HG03175 (cell line): Measurements from ENCODE around the gene EYS.
A peak's percentile ranks its signal among the peaks of the same experiment; 100 is the strongest.

ENCODE experiments used
- ATAC-seq: cut with Tn5 transposase; IDR thresholded peaks from one replicate; pipeline ENCODE4 v1.9.1; 2021; ENCODE audit warnings: mild to moderate bottlenecking, moderate library complexity; ENCODE audit not compliant: unreplicated experiment

EYS gene

GRCh38 chr6:63724721-63725120 is 1982.3 kb downstream of the EYS start:
- ATAC-seq: no peak

- no peak for ATAC-seq
Observed at GRCh38 chr6:63721181-63721580, 1985.8 kb downstream of the EYS start.

GRCh38 chr6:63716169-63716568 is 1990.9 kb downstream of the EYS start:
- ATAC-seq: no peak

- ATAC-seq: peak; percentile 65
Observed at GRCh38 chr6:63714091-63714490, 1992.9 kb downstream of the EYS start.

- ATAC-seq: no peak
Observed at GRCh38 chr6:63713332-63713731, 1993.7 kb downstream of the EYS start.

- no peak for ATAC-seq
Observed at GRCh38 chr6:63709148-63709547, 1997.9 kb downstream of the EYS start.

GRCh38 chr6:63708631-63709030 is 1998.4 kb downstream of the EYS start:
- ATAC-seq: no peak

GRCh38 chr6:63706630-63707029 is 2000.4 kb downstream of the EYS start:
- no peak for ATAC-seq

- ATAC-seq: no peak
Observed at GRCh38 chr6:63705707-63706106, 2001.3 kb downstream of the EYS start.

GRCh38 chr6:63690221-63690620 is 2016.8 kb downstream of the EYS start:
- no peak for ATAC-seq

GRCh38 chr6:63689421-63689820 is 2017.6 kb downstream of the EYS start:
- no peak for ATAC-seq

GRCh38 chr6:63685446-63686379 is 2021.3 kb downstream of the EYS start:
- peak; percentile 90 for ATAC-seq

- no peak for ATAC-seq
Observed at GRCh38 chr6:63683071-63683603, 2023.9 kb downstream of the EYS start.

- no peak for ATAC-seq
Observed at GRCh38 chr6:63677282-63677681, 2029.7 kb downstream of the EYS start.

- ATAC-seq: no peak
Observed at GRCh38 chr6:63676412-63677114, 2030.5 kb downstream of the EYS start.

GRCh38 chr6:63675138-63675537 is 2031.9 kb downstream of the EYS start:
- no peak for ATAC-seq

GRCh38 chr6:63674635-63675034 is 2032.4 kb downstream of the EYS start:
- no peak for ATAC-seq

GRCh38 chr6:63673692-63674091 is 2033.3 kb downstream of the EYS start:
- ATAC-seq: no peak

GRCh38 chr6:63672582-63673129 is 2034.4 kb downstream of the EYS start:
- ATAC-seq: no peak

- ATAC-seq: no peak
Observed at GRCh38 chr6:63671098-63671754, 2035.8 kb downstream of the EYS start.
